Tibial nerve (tissue), 4 donors: ENCODE results near the gene GSTCD. TPM values are rescaled to one million over a fixed set of nuclear protein-coding genes. Genes with fewer than 3 reads are reported as not detected.
A peak's percentile ranks its signal among the peaks of the same experiment; 100 is the strongest.

Experiments used
- DNase-seq, 2 donors: peaks; one replicate each; pipeline ENCODE4 v3.0.0-alpha.2; 2019; ENCODE audit warnings: low spot score in 2 of 2
- H3K27ac ChIP-seq, 4 donors: fragments of 200-600 bp; sonication (generic) in 3 of 4; one replicate each; pipeline ENCODE4 v1.5.1; 2017 to 2019; ENCODE audit warnings: mild to moderate bottlenecking in 1 of 4
- H3K27me3 ChIP-seq, 2 donors: fragments of 200-600 bp; sonication (generic) in 1 of 2; one replicate each; pipeline versions ENCODE4 v1.5.1 to v1.6.0; 2017 to 2019
- H3K36me3 ChIP-seq, 3 donors: fragments of 200-600 bp; sonication (generic); one replicate each; pipeline ENCODE4 v1.5.1; 2018 to 2019
- H3K4me1 ChIP-seq, 4 donors: fragments of 200-600 bp; sonication (generic) in 3 of 4; one replicate each; pipeline ENCODE4 v1.5.1; 2017 to 2019
- H3K4me3 ChIP-seq, 4 donors: fragments of 200-600 bp; sonication (generic) in 3 of 4; one replicate each; pipeline ENCODE4 v1.5.1; 2017 to 2019; ENCODE audit warnings: mild to moderate bottlenecking in 1 of 4, moderate library complexity in 1 of 4
- H3K9me3 ChIP-seq, 4 donors: fragments of 200-600 bp; sonication (generic) in 3 of 4; one replicate each; pipeline ENCODE4 v1.5.1; 2017 to 2019
- CTCF ChIP-seq, 5 experiments: fragments of 200-600 bp in 3 of 5; fragments of 450-650 bp in 2 of 5; sonication (generic) in 3 of 5; IDR thresholded peaks; one replicate each; pipeline ENCODE4 v1.5.1; 2016 to 2019; ENCODE audit warnings: antibody characterized with exemption in 5 of 5, mild to moderate bottlenecking in 3 of 5, moderate library complexity in 2 of 5
- EP300 ChIP-seq, 2 donors: sonication (generic); formaldehyde crosslinking; IDR thresholded peaks; one replicate each; pipeline ENCODE4 v1.6.1; 2017; ENCODE audit warnings: antibody characterized with exemption in 2 of 2, mild to moderate bottlenecking in 1 of 2
- POLR2A ChIP-seq, 2 donors: fragments of 450-650 bp; IDR thresholded peaks; one replicate each; pipeline ENCODE4 v1.6.1; 2017; ENCODE audit warnings: antibody characterized with exemption in 2 of 2, mild to moderate bottlenecking in 2 of 2, moderate library complexity in 2 of 2
- WGBS, 2 donors: methylation state at CpG; one replicate each; pipeline ENCODE4 v1.1.5; 2018; 5-methylcytosine and 5-hydroxymethylcytosine counted together
- total RNA-seq, 4 donors: library from RNA; depleted of rRNA; stranded (reverse); fragments of >200 nt; gene quantifications; one replicate each; pipeline ENCODE4 v1.1.0, GENCODE V29; 2016

GSTCD gene
- total RNA-seq, 4 donors from 2014 or later: 11.6 to 23.4 (median 13.7) TPM

- DNase-seq: no peak
- Histone ChIP-seq H3K9me3 (no peaks in the 10 kb centered on the region), H3K36me3 (no peaks in the 10 kb centered on the region), H3K27ac (peak overlapping the region; percentile 39 to 81 (median 75)), H3K4me3 (peak overlapping the region; percentile 47 to 68 (median 58)), H3K27me3 (peaks cover 0 to 29% of the 10 kb centered on the region in 2 donors), H3K4me1 (peaks cover 0 to 30% (median 0%) of the 10 kb centered on the region in 4 donors)
- 1 to 2% methylated on average over 49 to 72 of the region's 84 CpGs for WGBS, 2 donors
- TF ChIP-seq CTCF (IDR thresholded peaks at IDR 0.05) (peak in 1 of 5 experiments; percentile 10), POLR2A (IDR thresholded peaks at IDR 0.05) (no peak)
Measured at GRCh38 chr4:105895583-105896460, 187.2 kb downstream of the GSTCD start.

- Histone ChIP-seq H3K27me3 (peaks cover 0 to 29% of the 10 kb centered on the region in 2 donors), H3K36me3 (no peaks in the 10 kb centered on the region), H3K9me3 (no peaks in the 10 kb centered on the region), H3K4me3 (peak overlapping the region; percentile 47 to 68 (median 58)), H3K4me1 (peaks cover 0 to 30% (median 0%) of the 10 kb centered on the region in 4 donors), H3K27ac (peak overlapping the region in 2 of 4 donors; percentile 72 to 81)
- TF ChIP-seq POLR2A (IDR thresholded peaks at IDR 0.05) (no peak), EP300 (IDR thresholded peaks at IDR 0.05) (no peak), CTCF (IDR thresholded peaks at IDR 0.05) (no peak)
- WGBS, 2 donors: 7 to 9% methylated on average over 20 to 22 of the region's 22 CpGs
- no peak for DNase-seq
Measured at GRCh38 chr4:105896461-105896942, 187.9 kb downstream of the GSTCD start.

Other genes starting within 250 kb of the GSTCD start
- gene PPA2, start 234.7 kb upstream of the GSTCD start, total RNA-seq: 100 to 1,000 TPM in 1 of 4 donors, 10 to 100 TPM in 3; 69.9 to 106 (median 84.7) TPM
- not detected for gene ARHGEF38, start 156.2 kb upstream of the GSTCD start, total RNA-seq
- gene INTS12, start 95 bp upstream of the GSTCD start, total RNA-seq: 10 to 100 TPM; 15.7 to 29.5 (median 24.9) TPM
- gene NPNT, start 186.7 kb downstream of the GSTCD start, total RNA-seq: 10 to 100 TPM; 15.6 to 53.8 (median 40.7) TPM